ENCODE measurements around the gene LDLRAD4. TPM values are rescaled to one million over a fixed set of nuclear protein-coding genes. Genes with fewer than 3 reads are reported as not detected.
A peak's percentile ranks its signal among the peaks of the same experiment; 100 is the strongest.

LDLRAD4 gene
- total RNA-seq, 2 donors from 2014 or later: 33.1 to 41.2 TPM

DNA sequence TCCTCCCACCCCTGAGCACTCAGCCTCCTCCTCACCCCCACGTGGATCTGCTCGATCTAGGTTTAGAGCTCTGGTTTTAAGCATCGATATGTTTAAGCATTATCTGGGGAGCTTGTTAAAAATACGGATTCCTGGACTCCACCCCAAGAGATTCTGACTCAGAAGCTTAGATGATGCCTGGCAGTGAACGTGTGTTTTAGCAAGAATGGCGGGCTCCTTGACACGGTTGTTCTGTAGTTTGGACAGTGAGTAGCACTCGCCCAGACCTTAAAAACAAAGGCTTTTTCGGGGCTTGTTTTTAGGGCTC, 47.3 kb downstream of the LDLRAD4 start:
- Histone ChIP-seq H3K27me3 (no peaks in the 10 kb centered on the region), H3K9me3 (no peaks in the 10 kb centered on the region), H3K36me3 (no peaks in the 10 kb centered on the region), H3K4me3 (peak overlapping the region in 1 of 2 donors; percentile 16), H3K27ac (peak overlapping the region; percentile 70 to 85), H3K4me1 (peaks cover 0 to 92% of the 10 kb centered on the region in 2 donors)
- peak; percentile 59 for DNase-seq (ENCODE audit: low spot score)
- TF ChIP-seq, protein P1, sequence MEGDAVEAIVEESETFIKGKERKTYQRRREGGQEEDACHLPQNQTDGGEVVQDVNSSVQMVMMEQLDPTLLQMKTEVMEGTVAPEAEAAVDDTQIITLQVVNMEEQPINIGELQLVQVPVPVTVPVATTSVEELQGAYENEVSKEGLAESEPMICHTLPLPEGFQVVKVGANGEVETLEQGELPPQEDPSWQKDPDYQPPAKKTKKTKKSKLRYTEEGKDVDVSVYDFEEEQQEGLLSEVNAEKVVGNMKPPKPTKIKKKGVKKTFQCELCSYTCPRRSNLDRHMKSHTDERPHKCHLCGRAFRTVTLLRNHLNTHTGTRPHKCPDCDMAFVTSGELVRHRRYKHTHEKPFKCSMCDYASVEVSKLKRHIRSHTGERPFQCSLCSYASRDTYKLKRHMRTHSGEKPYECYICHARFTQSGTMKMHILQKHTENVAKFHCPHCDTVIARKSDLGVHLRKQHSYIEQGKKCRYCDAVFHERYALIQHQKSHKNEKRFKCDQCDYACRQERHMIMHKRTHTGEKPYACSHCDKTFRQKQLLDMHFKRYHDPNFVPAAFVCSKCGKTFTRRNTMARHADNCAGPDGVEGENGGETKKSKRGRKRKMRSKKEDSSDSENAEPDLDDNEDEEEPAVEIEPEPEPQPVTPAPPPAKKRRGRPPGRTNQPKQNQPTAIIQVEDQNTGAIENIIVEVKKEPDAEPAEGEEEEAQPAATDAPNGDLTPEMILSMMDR (IDR thresholded peaks at IDR 0.05): no peak

DNA sequence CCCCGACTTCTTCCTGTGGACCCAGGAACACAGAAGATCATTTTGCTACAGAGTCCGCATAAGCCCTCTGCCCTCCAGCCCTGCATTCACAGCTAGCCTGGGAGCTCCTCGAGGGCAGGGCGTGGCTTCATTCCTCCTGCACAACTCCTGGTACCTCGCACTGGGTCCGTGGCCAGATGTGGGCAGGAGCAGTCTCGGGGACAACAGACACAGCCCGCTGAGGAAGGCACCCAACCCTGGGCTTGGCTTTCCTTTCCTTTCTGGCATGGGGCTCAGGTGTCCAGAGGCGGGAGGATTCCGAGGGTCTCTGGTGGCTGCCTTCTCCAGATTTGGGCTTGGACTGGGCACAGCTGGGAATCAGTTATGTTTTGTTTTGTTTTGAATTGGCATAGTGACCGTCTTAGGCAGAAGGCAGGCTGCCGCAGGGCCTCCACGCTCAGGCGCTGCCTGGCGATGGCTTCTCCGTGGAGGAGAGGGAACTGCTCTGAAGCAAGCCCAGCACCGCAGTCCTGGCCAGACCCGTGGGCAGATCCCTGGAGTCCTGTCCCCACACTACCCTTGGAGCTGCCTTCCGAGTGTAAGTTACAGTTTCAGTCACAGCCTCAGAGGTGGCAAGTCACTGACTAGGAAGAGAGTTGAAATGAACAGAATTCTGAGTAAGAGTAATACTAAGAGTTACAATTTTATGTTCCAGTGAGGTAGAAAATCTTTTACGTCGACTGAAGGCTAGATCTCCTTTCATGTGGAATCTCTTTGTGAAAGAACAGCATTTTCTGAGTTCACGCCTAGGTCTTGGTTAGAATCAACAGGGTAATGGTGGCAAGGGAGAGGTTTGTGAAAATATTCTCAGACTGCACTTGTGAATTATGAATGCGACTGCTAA, 47.9 kb downstream of the LDLRAD4 start:
- Histone ChIP-seq H3K27me3 (no peaks in the 10 kb centered on the region), H3K4me3 (peak overlapping the region in 1 of 2 donors; percentile 16), H3K36me3 (no peaks in the 10 kb centered on the region), H3K9me3 (no peaks in the 10 kb centered on the region), H3K27ac (peak overlapping the region; percentile 70 to 85), H3K4me1 (peaks cover 0 to 92% of the 10 kb centered on the region in 2 donors)
- peak; percentile 73 for DNase-seq (ENCODE audit: low spot score)
- TF ChIP-seq, protein P1 (IDR thresholded peaks at IDR 0.05): no peak

DNA sequence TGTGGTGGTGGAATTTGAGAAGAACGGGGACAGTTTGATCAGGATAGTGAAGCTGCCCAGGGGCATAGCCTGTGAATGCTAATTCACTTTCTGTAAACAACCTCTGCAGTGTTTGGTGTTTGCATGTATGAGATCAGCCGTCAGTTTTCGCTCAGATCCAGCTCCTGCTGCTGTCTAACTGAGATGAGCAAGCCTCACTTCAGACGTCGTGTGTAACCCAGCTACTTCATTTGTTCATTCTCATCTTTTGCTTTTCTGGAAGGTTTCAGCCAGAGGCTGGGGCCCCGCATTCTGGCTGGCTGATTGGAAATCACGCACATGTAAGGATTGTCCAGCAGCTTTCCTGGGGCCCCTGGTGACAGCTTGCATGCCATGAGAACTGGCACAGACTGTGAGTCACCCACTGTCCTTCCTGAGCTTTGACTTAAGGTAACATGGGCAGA, 48.9 kb downstream of the LDLRAD4 start:
- peak overlapping the region; percentile 70 to 85 for H3K27ac ChIP-seq
- DNase-seq (ENCODE audit: low spot score): peak; percentile 57
- no peak overlapping the region for H3K4me3 ChIP-seq
- H3K27me3 ChIP-seq: no peaks in the 10 kb centered on the region
- peaks cover 0 to 93% of the 10 kb centered on the region in 2 donors for H3K4me1 ChIP-seq
- no peaks in the 10 kb centered on the region for H3K36me3 ChIP-seq
- no peaks in the 10 kb centered on the region for H3K9me3 ChIP-seq
- TF ChIP-seq, protein P1 (IDR thresholded peaks at IDR 0.05): no peak

DNA sequence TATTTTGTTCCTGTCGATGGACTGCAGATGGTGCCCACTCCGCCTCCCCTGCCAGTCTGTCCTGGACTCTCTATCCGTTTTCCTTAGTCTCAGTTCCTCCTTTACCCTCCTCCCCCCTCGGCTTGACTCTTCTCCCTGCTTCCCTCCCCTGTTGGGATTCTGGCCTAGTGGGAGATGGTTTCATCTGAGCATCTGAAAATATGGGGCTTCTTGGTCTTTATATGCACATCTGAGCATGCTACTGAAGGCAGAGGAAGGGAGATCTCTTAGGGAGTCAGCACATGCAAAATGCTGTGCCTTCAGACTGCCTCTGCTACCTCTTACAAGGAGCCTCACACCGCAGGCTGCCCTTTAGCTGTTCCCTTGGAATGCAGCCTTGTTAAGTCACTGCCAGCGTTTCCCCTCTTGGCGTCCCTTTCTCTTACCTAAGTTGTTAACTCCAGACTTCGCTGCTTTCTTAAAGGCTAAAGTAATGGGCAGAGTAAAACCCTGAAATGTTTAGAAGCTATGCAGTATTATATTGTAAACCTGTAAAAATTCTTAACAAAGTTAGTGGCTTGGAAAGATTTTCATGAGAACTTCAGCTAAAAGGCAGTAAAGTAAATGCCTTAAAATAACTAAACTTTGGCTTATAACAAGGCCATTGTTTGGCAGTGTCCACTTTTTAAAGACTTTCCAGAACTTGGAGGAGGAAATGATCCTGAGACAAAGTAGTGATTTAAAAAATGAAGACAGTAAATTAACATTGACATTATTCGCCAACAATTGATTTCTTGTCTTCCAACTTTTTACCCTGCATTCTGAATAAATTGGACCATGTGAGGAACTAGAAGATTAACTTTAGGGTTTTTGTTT, 49.8 kb downstream of the LDLRAD4 start:
- H3K36me3 ChIP-seq: no peaks in the 10 kb centered on the region
- H3K4me3 ChIP-seq: no peak overlapping the region
- peak overlapping the region; percentile 70 to 85 for H3K27ac ChIP-seq
- TF ChIP-seq, protein P1 (IDR thresholded peaks at IDR 0.05): no peak
- H3K27me3 ChIP-seq: no peaks in the 10 kb centered on the region
- no peaks in the 10 kb centered on the region for H3K9me3 ChIP-seq
- peaks cover 0 to 97% of the 10 kb centered on the region in 2 donors for H3K4me1 ChIP-seq
- peak; percentile 76 for DNase-seq (ENCODE audit: low spot score)

DNA sequence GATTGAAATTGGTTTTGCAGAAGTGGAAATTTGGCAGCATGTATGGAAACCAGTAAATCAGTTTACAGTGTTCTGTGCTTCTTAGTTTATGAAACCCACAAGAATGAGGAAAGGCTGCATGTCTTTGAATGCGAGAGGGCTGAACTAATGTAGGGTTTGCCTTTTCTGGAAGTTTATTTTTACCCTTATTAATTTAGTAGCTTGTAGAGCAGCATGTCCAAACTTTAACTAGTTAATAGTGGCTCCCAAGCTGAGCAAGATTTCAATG, 50.4 kb downstream of the LDLRAD4 start:
- DNase-seq (ENCODE audit: low spot score): no peak
- Histone ChIP-seq H3K9me3 (no peaks in the 10 kb centered on the region), H3K4me1 (peaks cover 0 to 97% of the 10 kb centered on the region in 2 donors), H3K36me3 (no peaks in the 10 kb centered on the region), H3K27me3 (no peaks in the 10 kb centered on the region), H3K4me3 (no peak overlapping the region), H3K27ac (peak overlapping the region; percentile 70 to 85)
- TF ChIP-seq, protein P1 (IDR thresholded peaks at IDR 0.05): no peak
